Fibroblast of lung (primary cell): ENCODE measurements around the gene CHCHD10. TPM values are rescaled to one million over a fixed set of nuclear protein-coding genes. Genes with fewer than 3 reads are reported as not detected.

ENCODE experiments used
- DNase-seq, 2 donors: peaks; one replicate each; pipeline versions ENCODE4 v3.0.0 to v3.0.0-alpha.2; 2010; ENCODE audit warnings: low read depth in 2 of 2
- H2AFZ ChIP-seq: 2 replicates; pipeline ENCODE4 v1.5.1; 2012; ENCODE audit warnings: low read length, control low read depth, inconsistent platforms
- H3K27ac ChIP-seq: 2 replicates; pipeline ENCODE4 v1.5.1; 2011; ENCODE audit warnings: low read length, control low read depth; ENCODE audit not compliant: insufficient read depth
- H3K27me3 ChIP-seq: 2 replicates; pipeline ENCODE4 v1.5.1; 2011; ENCODE audit warnings: mild to moderate bottlenecking, low read length; ENCODE audit not compliant: control insufficient read depth, insufficient read depth
- H3K36me3 ChIP-seq: 2 replicates; pipeline ENCODE4 v1.5.1; 2011; ENCODE audit warnings: low read length; ENCODE audit not compliant: control insufficient read depth, insufficient read depth
- H3K4me1 ChIP-seq: 2 replicates; pipeline ENCODE4 v1.5.1; 2011; ENCODE audit warnings: low read length; ENCODE audit not compliant: control insufficient read depth, insufficient read depth; ENCODE audit errors: extremely low read depth
- H3K4me2 ChIP-seq: 2 replicates; pipeline ENCODE4 v1.5.1; 2011; ENCODE audit warnings: low read length, control low read depth; ENCODE audit not compliant: insufficient read depth; ENCODE audit errors: extremely low read depth
- H3K4me3 ChIP-seq, 4 experiments: fragments of 200-600 bp in 1 of 4; sonication (generic) in 1 of 4; replicated peaks in 1 of 4; 2 replicates each; pipeline ENCODE4 v1.5.1; 2011 to 2016; ENCODE audit warnings: low read length in 4 of 4, low read depth in 3 of 4, mild to moderate bottlenecking in 3 of 4, control low read depth in 2 of 4, inconsistent platforms in 1 of 4, mixed read lengths in 1 of 4; ENCODE audit not compliant: insufficient read depth in 1 of 4; ENCODE audit errors: control extremely low read depth in 1 of 4
- H3K79me2 ChIP-seq: 2 replicates; pipeline ENCODE4 v1.5.1; 2012; ENCODE audit warnings: mild to moderate bottlenecking, low read length, inconsistent platforms; ENCODE audit not compliant: control insufficient read depth, insufficient read depth
- H3K9ac ChIP-seq: 2 replicates; pipeline ENCODE4 v1.5.1; 2011; ENCODE audit warnings: mild to moderate bottlenecking, low read length, control low read depth; ENCODE audit not compliant: insufficient read depth
- H3K9me3 ChIP-seq: 2 replicates; pipeline ENCODE4 v1.5.1; 2012; ENCODE audit warnings: low read depth, low read length; ENCODE audit not compliant: control insufficient read depth, insufficient read depth
- H4K20me1 ChIP-seq: 2 replicates; pipeline ENCODE4 v1.5.1; 2011; ENCODE audit warnings: low read length; ENCODE audit not compliant: control insufficient read depth, insufficient read depth; ENCODE audit errors: extremely low read depth
- EZH2 ChIP-seq: IDR thresholded peaks from 2 replicates; pipeline ENCODE4 v1.5.1; 2012; ENCODE audit warnings: low read length, control low read depth, mild to moderate bottlenecking; ENCODE audit errors: missing control alignments
- polyA plus RNA-seq, 2 donors: library from polyadenylated mRNA; depleted of rRNA in 1 of 2; stranded (reverse) in 1 of 2; unstranded in 1 of 2; fragments of >200 nt; gene quantifications; 2 replicates each; pipeline ENCODE4 v1.2.1, GENCODE V29; 2011 to 2012; ENCODE audit warnings: missing spikeins in 1 of 2
- total RNA-seq: library from RNA; depleted of rRNA; stranded (reverse); fragments of >200 nt; gene quantifications from 2 replicates; pipeline ENCODE4 v1.2.1, GENCODE V29; 2014
- TF ChIP-seq, protein P1 (sequence below), 2 donors: IDR thresholded peaks in 1 of 2; conservative IDR thresholded peaks in 1 of 2; 1 replicate in 1 of 2; 2 replicates in 1 of 2; pipeline ENCODE4 v1.5.1; 2011 to 2012; ENCODE audit warnings: low read length in 2 of 2, control low read depth in 1 of 2, inconsistent platforms in 1 of 2, low read depth in 1 of 2, mild to moderate bottlenecking in 1 of 2

The CHCHD10 gene
- total and polyA plus RNA-seq, 2 donors (not counting 1 experiment from before 2014, with no cell fraction given): 5.4 to 11.4 TPM

DNA sequence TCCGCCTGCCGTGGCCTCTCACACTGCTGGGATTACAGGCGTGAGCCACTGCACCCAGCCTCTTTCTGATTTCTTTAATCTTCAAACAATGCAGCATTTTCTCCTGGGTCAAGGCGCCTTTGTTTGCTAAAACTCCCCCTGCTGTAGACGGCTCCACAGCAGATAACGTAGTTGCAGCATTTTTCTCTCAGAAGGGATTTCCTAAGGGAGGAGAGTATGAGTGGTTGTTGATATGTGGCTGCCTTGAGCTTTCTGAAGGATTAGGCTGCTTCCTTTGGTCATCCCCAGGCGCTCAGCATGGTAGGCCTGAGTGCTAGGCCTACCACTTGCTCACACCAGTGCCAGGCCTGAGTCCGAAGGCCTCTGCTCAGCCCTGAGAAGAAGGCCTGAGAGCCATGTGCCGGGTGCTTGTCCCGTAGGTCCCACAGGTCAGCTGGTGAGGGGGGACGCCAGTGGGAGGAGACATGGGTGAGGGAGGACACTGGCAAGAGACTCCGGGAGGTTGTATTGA lies 37.1 kb upstream of the CHCHD10 start:
- Histone ChIP-seq H3K36me3 (peaks cover 28% of the 10 kb centered on the region), H4K20me1 (no peaks in the 10 kb centered on the region)

DNA sequence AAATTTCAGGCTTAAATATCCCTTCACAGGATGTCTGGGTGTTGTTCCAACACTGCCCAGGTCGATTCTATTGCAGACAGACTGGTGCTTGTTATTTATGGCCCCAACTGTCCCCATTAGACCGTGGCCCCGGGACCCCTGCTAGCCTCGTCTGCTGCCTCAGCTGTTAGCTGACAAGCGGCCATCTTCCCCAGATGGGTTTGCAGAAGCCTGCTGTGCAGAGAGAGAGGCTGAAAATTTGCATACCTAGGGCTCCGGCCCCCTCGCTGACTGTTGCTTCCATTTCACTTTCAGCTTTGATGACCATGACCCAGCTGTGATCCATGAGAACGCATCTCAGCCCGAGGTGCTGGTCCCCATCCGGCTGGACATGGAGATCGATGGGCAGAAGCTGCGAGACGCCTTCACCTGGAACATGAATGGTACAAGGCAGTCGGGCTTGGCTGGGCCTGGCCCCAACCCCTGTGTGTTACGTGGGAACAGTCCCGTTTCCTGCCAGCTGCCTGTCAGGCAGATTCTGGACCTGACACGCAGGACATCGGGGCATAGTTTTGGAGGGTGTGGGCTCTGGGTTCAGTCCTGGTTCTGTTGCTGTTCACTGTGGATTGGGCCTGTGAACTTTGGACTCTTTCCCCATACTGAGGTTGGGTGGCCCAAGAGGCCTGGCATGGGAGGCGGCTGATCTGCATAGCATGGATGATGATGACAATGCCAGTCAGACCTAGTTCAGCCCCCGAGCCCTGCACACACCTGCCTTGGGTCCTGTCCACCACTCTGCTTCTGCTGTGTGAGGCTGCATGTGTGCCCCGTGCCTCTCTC lies 35.4 kb upstream of the CHCHD10 start:
- no peak for DNase-seq
- TF ChIP-seq, protein P1, sequence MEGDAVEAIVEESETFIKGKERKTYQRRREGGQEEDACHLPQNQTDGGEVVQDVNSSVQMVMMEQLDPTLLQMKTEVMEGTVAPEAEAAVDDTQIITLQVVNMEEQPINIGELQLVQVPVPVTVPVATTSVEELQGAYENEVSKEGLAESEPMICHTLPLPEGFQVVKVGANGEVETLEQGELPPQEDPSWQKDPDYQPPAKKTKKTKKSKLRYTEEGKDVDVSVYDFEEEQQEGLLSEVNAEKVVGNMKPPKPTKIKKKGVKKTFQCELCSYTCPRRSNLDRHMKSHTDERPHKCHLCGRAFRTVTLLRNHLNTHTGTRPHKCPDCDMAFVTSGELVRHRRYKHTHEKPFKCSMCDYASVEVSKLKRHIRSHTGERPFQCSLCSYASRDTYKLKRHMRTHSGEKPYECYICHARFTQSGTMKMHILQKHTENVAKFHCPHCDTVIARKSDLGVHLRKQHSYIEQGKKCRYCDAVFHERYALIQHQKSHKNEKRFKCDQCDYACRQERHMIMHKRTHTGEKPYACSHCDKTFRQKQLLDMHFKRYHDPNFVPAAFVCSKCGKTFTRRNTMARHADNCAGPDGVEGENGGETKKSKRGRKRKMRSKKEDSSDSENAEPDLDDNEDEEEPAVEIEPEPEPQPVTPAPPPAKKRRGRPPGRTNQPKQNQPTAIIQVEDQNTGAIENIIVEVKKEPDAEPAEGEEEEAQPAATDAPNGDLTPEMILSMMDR (conservative IDR thresholded peaks at IDR 0.05 in 1 of 2, IDR thresholded peaks at IDR 0.05 in 1 of 2; ENCODE audit: low read depth in 1 of 2, low read length in 2 of 2): no peak
- TF ChIP-seq EZH2: no peak
- H4K20me1 ChIP-seq: no peaks in the 10 kb centered on the region

More for the DNA sequence above, 37.1 kb upstream of the CHCHD10 start:
- Histone ChIP-seq H3K4me3 (no peak overlapping the region), H3K4me1 (no peaks in the 10 kb centered on the region), H2AFZ (no peak overlapping the region), H3K79me2 (no peaks in the 10 kb centered on the region), H3K27ac (no peak overlapping the region), H3K27me3 (no peaks in the 10 kb centered on the region), H3K4me2 (no peak overlapping the region), H3K9ac (no peak overlapping the region), H3K9me3 (no peaks in the 10 kb centered on the region)
- no peak for DNase-seq
- TF ChIP-seq, protein P1 (conservative IDR thresholded peaks at IDR 0.05 in 1 of 2, IDR thresholded peaks at IDR 0.05 in 1 of 2; ENCODE audit: low read depth in 1 of 2, low read length in 2 of 2): no peak
- TF ChIP-seq EZH2: no peak

DNA sequence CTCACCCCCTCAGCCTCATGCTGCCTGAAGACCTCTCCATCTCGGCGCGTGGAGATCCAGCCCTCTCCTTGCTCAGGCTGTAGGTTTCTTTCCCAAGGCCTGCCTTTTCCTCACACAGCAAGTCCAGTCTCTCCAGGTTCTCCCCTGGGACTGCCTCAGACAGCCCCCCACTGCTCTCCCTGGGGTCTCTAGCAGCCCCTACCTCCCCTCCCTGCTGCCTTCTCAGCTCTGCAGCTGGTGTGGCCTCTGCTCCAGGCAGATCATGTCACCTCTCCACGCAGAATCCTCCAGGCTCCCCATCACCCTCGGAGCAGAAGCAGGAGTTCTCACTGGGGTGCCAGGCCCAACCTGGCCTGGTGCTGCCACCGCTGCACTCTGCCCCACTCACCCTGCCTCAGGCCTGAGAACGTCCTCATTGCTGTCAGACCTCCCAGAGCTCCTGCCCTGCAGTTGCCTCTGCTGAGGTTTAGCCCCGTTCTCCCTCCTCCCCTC lies 34.2 kb upstream of the CHCHD10 start:
- no peaks in the 10 kb centered on the region for H3K9me3 ChIP-seq
- no peak overlapping the region for H3K4me3 ChIP-seq
- TF ChIP-seq, protein P1 (conservative IDR thresholded peaks at IDR 0.05 in 1 of 2, IDR thresholded peaks at IDR 0.05 in 1 of 2; ENCODE audit: low read depth in 1 of 2, low read length in 2 of 2): no peak
- no peak for TF ChIP-seq EZH2
- no peaks in the 10 kb centered on the region for H3K27me3 ChIP-seq
- H3K79me2 ChIP-seq: no peaks in the 10 kb centered on the region
- DNase-seq: no peak
- H3K4me1 ChIP-seq: no peaks in the 10 kb centered on the region
- H2AFZ ChIP-seq: no peak overlapping the region
- no peak overlapping the region for H3K27ac ChIP-seq
- no peak overlapping the region for H3K4me2 ChIP-seq
- H3K9ac ChIP-seq: no peak overlapping the region
- H3K36me3 ChIP-seq: peaks cover 31% of the 10 kb centered on the region
- H4K20me1 ChIP-seq: no peaks in the 10 kb centered on the region

More for the DNA sequence above, 35.4 kb upstream of the CHCHD10 start:
- Histone ChIP-seq H3K4me2 (no peak overlapping the region), H3K79me2 (no peaks in the 10 kb centered on the region), H3K4me3 (no peak overlapping the region), H3K27ac (no peak overlapping the region), H3K9me3 (no peaks in the 10 kb centered on the region), H2AFZ (no peak overlapping the region), H3K27me3 (no peaks in the 10 kb centered on the region), H3K4me1 (no peaks in the 10 kb centered on the region), H3K9ac (no peak overlapping the region), H3K36me3 (peaks cover 31% of the 10 kb centered on the region)
